Measurements from ENCODE around the gene CFL2.

CFL2 gene

GRCh38 chr14:34668111-34668510, 46.3 kb downstream of the CFL2 start:
- DNase-seq, result no peak

- DNase-seq, result no peak
These were observed 47.4 kb downstream of the CFL2 start for GRCh38 chr14:34667007-34667406.

GRCh38 chr14:34665785-34666435, 48.5 kb downstream of the CFL2 start:
- no peak for DNase-seq

- DNase-seq, result no peak
These were observed 51.8 kb downstream of the CFL2 start for GRCh38 chr14:34662561-34663088.

GRCh38 chr14:34660796-34661195, 53.6 kb downstream of the CFL2 start:
- DNase-seq, result no peak

Measured in NCI-H1694 treated with DMSO at 0.1 percent for 48 hours (cell line).